H9 (cell line): ENCODE results near the gene MSTO1. TPM values are rescaled to one million over a fixed set of nuclear protein-coding genes. Genes with fewer than 3 reads are reported as not detected.
"Not testable (repeated sequence)": the region's sequence is repeated elsewhere in the genome, so short reads cannot be mapped to it uniquely, and the experiment has no call there.

Experiments
- DNase-seq: peaks from one replicate; pipeline ENCODE4 v3.0.0-alpha.2; 2017
- H2AFZ ChIP-seq: one replicate; pipeline ENCODE4 v1.6.1; 2013; ENCODE audit warnings: mild to moderate bottlenecking, low read length, control low read depth, moderate library complexity
- H2AK5ac ChIP-seq: 2 replicates; pipeline ENCODE4 v1.6.1; 2013; ENCODE audit warnings: low read length, control low read depth, mixed read lengths; ENCODE audit not compliant: insufficient read length
- H2BK120ac ChIP-seq: one replicate; pipeline ENCODE4 v1.6.1; 2013; ENCODE audit warnings: low read depth, mild to moderate bottlenecking, low read length, control low read depth, inconsistent platforms; ENCODE audit not compliant: poor library complexity, severe bottlenecking
- H2BK12ac ChIP-seq: 2 replicates; pipeline ENCODE4 v1.6.1; 2013; ENCODE audit warnings: low read length, control low read depth, mixed read lengths, low read depth; ENCODE audit not compliant: insufficient read length
- H2BK15ac ChIP-seq: 2 replicates; pipeline ENCODE4 v1.6.1; 2013; ENCODE audit warnings: low read depth, low read length, control low read depth
- H2BK20ac ChIP-seq: one replicate; pipeline ENCODE4 v1.6.1; 2013; ENCODE audit warnings: low read depth, mild to moderate bottlenecking, low read length, control low read depth, inconsistent platforms; ENCODE audit not compliant: poor library complexity, severe bottlenecking
- H2BK5ac ChIP-seq: 2 replicates; pipeline ENCODE4 v1.6.1; 2013; ENCODE audit warnings: low read length, control low read depth, mixed read lengths; ENCODE audit not compliant: insufficient read length
- H3K14ac ChIP-seq: 2 replicates; pipeline ENCODE4 v1.6.1; 2013; ENCODE audit warnings: low read length, control low read depth; ENCODE audit not compliant: insufficient read depth
- H3K18ac ChIP-seq: 2 replicates; pipeline ENCODE4 v1.6.1; 2013; ENCODE audit warnings: low read depth, mild to moderate bottlenecking, mixed read lengths, low read length, control low read depth; ENCODE audit not compliant: insufficient read length
- H3K23ac ChIP-seq: 2 replicates; pipeline ENCODE4 v1.6.1; 2013; ENCODE audit warnings: low read length, control low read depth, mixed read lengths, low read depth; ENCODE audit not compliant: insufficient read length
- H3K23me2 ChIP-seq: 2 replicates; pipeline ENCODE4 v1.6.1; 2013; ENCODE audit warnings: low read depth, mild to moderate bottlenecking, mixed read lengths, low read length, control low read depth; ENCODE audit not compliant: insufficient read length, poor library complexity, severe bottlenecking
- H3K27ac ChIP-seq: 2 replicates; pipeline ENCODE4 v1.5.1; 2013; ENCODE audit warnings: low read length, control low read depth, mixed read lengths, low read depth; ENCODE audit not compliant: insufficient read length
- H3K27me3 ChIP-seq: 2 replicates; pipeline ENCODE4 v1.6.1; 2013; ENCODE audit warnings: low read length, control low read depth, inconsistent platforms; ENCODE audit not compliant: insufficient read depth
- H3K4ac ChIP-seq: 2 replicates; pipeline ENCODE4 v1.6.1; 2013; ENCODE audit warnings: low read depth, mild to moderate bottlenecking, control low read depth, inconsistent platforms, low read length, moderate library complexity
- H3K4me1 ChIP-seq: 2 replicates; pipeline ENCODE4 v1.6.1; 2013; ENCODE audit warnings: low read length, control low read depth, inconsistent platforms; ENCODE audit not compliant: insufficient read depth
- H3K4me2 ChIP-seq: 2 replicates; pipeline ENCODE4 v1.6.1; 2013; ENCODE audit warnings: low read length, control low read depth, mixed read lengths; ENCODE audit not compliant: insufficient read length, insufficient read depth
- H3K56ac ChIP-seq: 2 replicates; pipeline ENCODE4 v1.6.1; 2013; ENCODE audit warnings: low read depth, mild to moderate bottlenecking, mixed read lengths, low read length, control low read depth; ENCODE audit not compliant: insufficient read length
- H3K79me1 ChIP-seq: 2 replicates; pipeline ENCODE4 v1.6.1; 2013; ENCODE audit warnings: low read depth, mild to moderate bottlenecking, moderate library complexity, low read length, control low read depth, inconsistent platforms; ENCODE audit not compliant: insufficient read depth, poor library complexity, severe bottlenecking
- H3K79me2 ChIP-seq: 2 replicates; pipeline ENCODE4 v1.6.1; 2013; ENCODE audit warnings: low read length, control low read depth, inconsistent platforms; ENCODE audit not compliant: insufficient read depth
- H3K9ac ChIP-seq: 2 replicates; pipeline ENCODE4 v1.6.1; 2013; ENCODE audit warnings: low read length, control low read depth, mixed read lengths; ENCODE audit not compliant: insufficient read length; ENCODE audit errors: extremely low read depth
- H3K9me3 ChIP-seq: one replicate; pipeline ENCODE4 v1.6.1; 2013; ENCODE audit warnings: low read depth, low read length, inconsistent platforms; ENCODE audit not compliant: control insufficient read depth
- H3T11ph ChIP-seq: one replicate; pipeline ENCODE4 v1.6.1; 2013; ENCODE audit warnings: mild to moderate bottlenecking, low read length, control low read depth, inconsistent platforms
- H4K20me1 ChIP-seq: one replicate; pipeline ENCODE4 v1.6.1; 2013; ENCODE audit not compliant: control insufficient read depth, insufficient read length, insufficient read depth
- H4K5ac ChIP-seq: 2 replicates; pipeline ENCODE4 v1.6.1; 2013; ENCODE audit warnings: low read depth, mild to moderate bottlenecking, mixed read lengths, low read length, control low read depth; ENCODE audit not compliant: insufficient read length
- H4K8ac ChIP-seq: replicated peaks from 2 replicates; pipeline ENCODE4 v1.6.1; 2013; ENCODE audit warnings: low read length, control low read depth, mixed read lengths, low read depth; ENCODE audit not compliant: insufficient read length
- H4K91ac ChIP-seq: 2 replicates; pipeline ENCODE4 v1.6.1; 2013; ENCODE audit warnings: low read depth, mild to moderate bottlenecking, moderate library complexity, mixed read lengths, low read length, control low read depth; ENCODE audit not compliant: insufficient read length
- H3K27ac Mint-ChIP-seq, 3 experiments: 2 replicates in 2 of 3; 3 replicates in 1 of 3; pipeline ENCODE4 v1.8.0; 2020 to 2021; ENCODE audit warnings: mixed read lengths in 3 of 3, mild to moderate bottlenecking in 1 of 3, moderate library complexity in 1 of 3
- H3K27me3 Mint-ChIP-seq: 2 replicates; pipeline ENCODE4 v1.8.0; 2021; ENCODE audit warnings: low read depth, mild to moderate bottlenecking, moderate library complexity, mixed read lengths
- H3K36me3 Mint-ChIP-seq, 3 experiments: 2 replicates in 2 of 3; 3 replicates in 1 of 3; pipeline ENCODE4 v1.8.0; 2020 to 2021; ENCODE audit warnings: low read depth in 3 of 3, mixed read lengths in 3 of 3; ENCODE audit not compliant: insufficient read depth in 1 of 3
- H3K4me1 Mint-ChIP-seq, 2 experiments: 2 replicates each; pipeline ENCODE4 v1.8.0; 2020; ENCODE audit warnings: mixed read lengths in 2 of 2
- H3K4me3 Mint-ChIP-seq, 2 experiments: 2 replicates in 1 of 2; 3 replicates in 1 of 2; pipeline ENCODE4 v1.8.0; 2020 to 2021; ENCODE audit warnings: mild to moderate bottlenecking in 2 of 2, mixed read lengths in 2 of 2, moderate library complexity in 1 of 2
- H3K9me3 Mint-ChIP-seq, 2 experiments: 2 replicates in 1 of 2; 3 replicates in 1 of 2; pipeline ENCODE4 v1.8.0; 2020; ENCODE audit warnings: mild to moderate bottlenecking in 2 of 2, mixed read lengths in 2 of 2, moderate library complexity in 1 of 2
- WGBS: extraction: QIAGEN DNeasy Blood & Tissue Kit; methylation state at CpG from one replicate; pipeline ENCODE4 v1.1.7; 2013; ENCODE audit warnings: missing lambda C conversion rate, low lambda C conversion rate, mixed read lengths; ENCODE audit not compliant: insufficient read length; ENCODE audit errors: extremely low coverage; 5-methylcytosine and 5-hydroxymethylcytosine counted together
- total RNA-seq: library from RNA; stranded (reverse); gene quantifications from 2 replicates; pipeline ENCODE4 v1.2.1, GENCODE V29; 2021

The MSTO1 gene
- total RNA-seq, 1 experiment from 2014 or later = 96.2 TPM

GRCh38 chr1:155613226-155613625 lies 3.2 kb downstream of the MSTO1 start:
- not testable (repeated sequence) for H3K79me1 ChIP-seq, H3K23me2 ChIP-seq, H3K18ac ChIP-seq, H4K91ac ChIP-seq, H2AK5ac ChIP-seq, DNase-seq, H3K27me3 Mint-ChIP-seq, H3T11ph ChIP-seq, H2BK20ac ChIP-seq, H4K20me1 ChIP-seq, H3K4me1 Mint-ChIP-seq, H3K9me3 Mint-ChIP-seq, H2BK120ac ChIP-seq, H3K79me2 ChIP-seq, H3K27me3 ChIP-seq, H3K9ac ChIP-seq, H4K5ac ChIP-seq, H4K8ac ChIP-seq, H3K4ac ChIP-seq, H3K23ac ChIP-seq, H3K27ac Mint-ChIP-seq, H3K9me3 ChIP-seq, H3K14ac ChIP-seq, H3K4me3 Mint-ChIP-seq, H2AFZ ChIP-seq, H2BK12ac ChIP-seq, H2BK15ac ChIP-seq, H2BK5ac ChIP-seq, H3K27ac ChIP-seq, H3K56ac ChIP-seq, H3K4me2 ChIP-seq, H3K4me1 ChIP-seq
- peaks cover 17 to 26% (median 21%) of the 10 kb centered on the region in 3 experiments; a peak in 6 of 7 replicates for H3K36me3 Mint-ChIP-seq
- no CpG with 5 or more reads among the region's 2 CpGs for WGBS
